Renal pelvis (tissue), 4 donors: ENCODE measurements around the gene SLC9A9. TPM values are rescaled to one million over a fixed set of nuclear protein-coding genes. Genes with fewer than 3 reads are reported as not detected.

Source experiments
- DNase-seq: peaks from one replicate; pipeline ENCODE4 v3.0.0-alpha.2; 2013
- polyA plus RNA-seq, 3 donors: library from polyadenylated mRNA; unstranded; fragments of 120-200 nt; gene quantifications; one replicate each; pipeline ENCODE4 v1.2.1, GENCODE V29; 2013; ENCODE audit not compliant: insufficient read length in 3 of 3

Gene SLC9A9
- polyA plus RNA-seq, 3 donors = 4.2 to 5.3 (median 4.9) TPM

- DNase-seq = no peak
These were observed 1.7 kb upstream of the SLC9A9 start for GRCh38 chr3:143849854-143850549.

GRCh38 chr3:143848704-143849103 is 436 bp upstream of the SLC9A9 start:
- no peak for DNase-seq

DNA sequence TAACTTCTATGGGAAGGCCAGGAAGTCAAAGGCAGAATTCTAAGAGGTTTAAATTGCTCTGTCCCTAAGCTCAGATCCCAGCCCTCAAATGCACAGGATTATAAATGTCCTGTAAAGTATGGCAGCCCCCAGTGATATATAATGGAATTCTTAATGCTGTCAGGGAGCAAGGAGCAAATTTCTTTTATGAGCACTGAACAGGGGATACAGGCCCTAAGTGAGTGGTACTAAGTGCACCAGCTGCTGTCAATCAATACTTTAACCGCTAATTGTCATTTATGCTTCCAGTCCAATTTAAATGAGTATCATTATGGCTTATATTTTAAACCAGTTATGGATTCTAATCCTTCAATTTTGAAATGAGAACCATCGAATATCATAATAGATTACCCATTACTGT is 4.7 kb downstream of the SLC9A9 start:
- no peak for DNase-seq

DNA sequence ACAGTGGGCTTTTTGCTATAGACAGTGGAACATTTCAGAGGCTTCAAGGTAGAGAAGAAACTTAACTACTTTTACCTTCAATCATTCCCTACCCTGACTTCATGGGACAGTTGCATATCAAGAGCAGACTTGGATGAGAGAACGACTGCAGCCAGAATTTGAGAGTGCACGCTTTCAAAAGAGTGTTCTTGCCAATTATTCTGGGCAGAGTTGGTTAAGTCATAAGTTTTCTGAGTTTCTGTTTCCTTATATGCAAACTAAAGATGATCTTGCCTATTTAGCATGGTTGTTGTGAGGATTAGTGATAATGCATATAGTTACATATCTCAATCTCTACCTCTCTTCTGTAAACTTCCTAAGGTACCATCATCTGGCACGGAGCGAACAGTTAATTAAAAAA is 7.6 kb downstream of the SLC9A9 start:
- DNase-seq = no peak

- no peak for DNase-seq
These were observed 8.3 kb downstream of the SLC9A9 start for GRCh38 chr3:143839980-143840379.

DNA sequence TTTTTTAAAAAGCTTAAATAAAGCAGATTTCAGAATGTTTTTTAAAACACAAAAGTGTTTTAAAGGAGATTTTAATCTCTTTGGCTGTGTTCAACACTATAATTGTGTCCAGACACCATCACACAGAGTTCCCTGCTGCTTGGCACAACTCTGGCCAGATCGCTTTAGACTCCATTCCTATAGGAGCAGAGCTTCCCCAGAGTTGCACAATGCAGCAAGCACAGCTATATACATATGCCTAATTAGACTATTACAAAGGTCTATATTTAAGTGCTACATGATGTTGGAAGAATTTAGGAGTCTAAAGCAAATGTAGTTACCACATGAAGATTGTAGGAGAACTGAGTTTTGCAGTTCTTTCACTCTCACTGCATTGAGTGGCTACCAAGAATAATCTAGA is 11.2 kb downstream of the SLC9A9 start:
- DNase-seq = no peak

- no peak for DNase-seq
These were observed 13.0 kb downstream of the SLC9A9 start for GRCh38 chr3:143835312-143835711.

- no peak for DNase-seq
These were observed 15.8 kb downstream of the SLC9A9 start for GRCh38 chr3:143832433-143832832.

DNA sequence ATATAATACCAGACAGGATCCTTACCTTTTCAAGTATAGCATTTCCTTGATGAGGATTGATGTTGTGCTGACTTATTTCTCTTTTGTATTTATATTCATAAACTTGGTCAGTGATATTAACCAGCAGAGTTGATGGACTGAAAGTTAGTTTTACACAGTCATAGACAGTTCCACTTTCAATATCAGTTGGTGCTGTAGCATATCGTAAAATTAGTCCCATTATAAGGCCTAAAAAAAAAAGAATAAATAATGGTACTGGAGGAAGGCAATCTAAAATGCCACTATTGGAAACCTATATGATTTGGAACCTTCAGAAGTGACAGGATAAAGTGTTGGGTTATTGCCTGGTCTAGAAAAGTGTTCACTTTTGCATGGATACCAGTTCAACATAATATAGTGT is 16.3 kb downstream of the SLC9A9 start:
- no peak for DNase-seq

- DNase-seq = no peak
These were observed 17.1 kb downstream of the SLC9A9 start for GRCh38 chr3:143831208-143831607.

GRCh38 chr3:143830786-143831185 is 17.5 kb downstream of the SLC9A9 start:
- no peak for DNase-seq

DNA sequence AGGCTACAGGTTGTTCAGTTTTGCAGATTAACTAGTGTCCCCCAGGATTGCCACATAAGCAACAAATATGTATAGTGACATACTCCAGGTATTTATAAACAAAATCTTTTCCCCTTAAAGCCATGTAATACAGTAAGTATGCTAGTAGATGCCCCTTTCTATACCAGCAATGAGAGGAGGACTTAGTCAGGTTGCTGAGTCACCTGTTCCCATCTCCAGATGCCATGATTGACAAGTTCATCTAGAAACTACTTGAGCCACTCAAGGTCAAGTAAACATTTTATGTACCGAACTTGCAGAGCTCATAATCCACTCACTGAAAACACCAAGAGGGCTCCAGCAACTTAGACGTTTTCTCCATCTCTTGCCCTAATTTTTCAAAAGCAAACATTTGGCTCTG is 18.2 kb downstream of the SLC9A9 start:
- DNase-seq = no peak

DNA sequence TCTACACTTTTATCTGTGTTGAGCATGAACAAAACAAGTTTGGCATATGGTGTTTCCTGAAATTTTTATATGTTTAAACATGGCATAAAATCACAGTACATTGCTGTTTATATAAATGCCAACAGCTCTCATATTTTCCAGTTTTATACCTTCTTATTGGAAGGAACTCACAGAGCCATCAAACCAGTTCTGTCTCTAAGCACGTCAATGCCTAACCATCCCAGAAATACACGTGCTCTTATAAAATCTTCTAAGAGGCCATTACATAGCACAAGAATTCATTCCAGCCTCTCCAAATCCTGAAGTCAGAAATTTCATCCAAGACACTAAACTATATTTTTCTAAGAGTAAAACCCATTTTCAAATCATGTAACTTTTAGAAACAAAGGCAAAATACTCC is 20.8 kb downstream of the SLC9A9 start:
- no peak for DNase-seq

- DNase-seq = no peak
These were observed 22.0 kb downstream of the SLC9A9 start for GRCh38 chr3:143826296-143826695.

DNA sequence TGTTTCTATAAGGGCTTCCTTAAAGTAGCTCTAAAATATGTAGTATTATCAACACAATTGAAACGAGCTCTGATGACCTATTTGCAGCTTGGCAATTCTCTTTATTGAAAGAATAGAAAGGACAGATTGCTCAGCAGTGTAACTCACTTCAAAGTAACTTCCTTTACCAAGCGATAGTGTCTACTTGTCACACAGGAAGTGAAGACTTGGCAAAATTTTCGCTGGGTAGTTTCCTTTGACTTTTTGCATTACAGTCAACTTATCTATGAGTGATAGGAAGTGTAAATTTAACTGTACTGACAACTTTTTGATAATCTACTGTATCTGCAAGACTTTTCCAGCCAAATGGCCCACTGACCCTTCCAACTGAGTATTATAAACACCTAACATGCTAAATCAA is 22.8 kb downstream of the SLC9A9 start:
- DNase-seq = no peak

GRCh38 chr3:143824735-143825385 is 23.4 kb downstream of the SLC9A9 start:
- no peak for DNase-seq

DNA sequence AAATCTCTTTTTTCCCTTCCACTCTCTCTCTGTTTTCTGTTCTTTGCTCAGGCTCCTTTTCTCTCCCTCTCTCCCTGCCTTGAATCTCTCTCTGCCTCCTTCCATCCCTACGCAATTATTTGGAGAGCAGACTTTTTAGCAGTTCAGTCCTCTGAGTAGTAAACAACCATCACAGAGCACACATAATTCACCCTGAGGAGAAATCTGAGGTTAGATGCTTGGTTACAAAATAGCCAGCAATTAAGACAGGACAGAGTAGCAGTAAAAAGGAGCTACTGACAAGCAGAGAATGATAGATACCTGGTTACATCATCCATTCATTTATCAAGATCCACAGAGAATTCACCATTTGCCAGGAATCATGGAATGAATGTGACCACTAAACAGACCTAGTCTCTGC is 25.5 kb downstream of the SLC9A9 start:
- no peak for DNase-seq

- no peak for DNase-seq
These were observed 25.9 kb downstream of the SLC9A9 start for GRCh38 chr3:143822374-143822773.

- DNase-seq = no peak
These were observed 26.4 kb downstream of the SLC9A9 start for GRCh38 chr3:143821862-143822261.

- DNase-seq = no peak
These were observed 27.6 kb downstream of the SLC9A9 start for GRCh38 chr3:143820466-143821221.

DNA sequence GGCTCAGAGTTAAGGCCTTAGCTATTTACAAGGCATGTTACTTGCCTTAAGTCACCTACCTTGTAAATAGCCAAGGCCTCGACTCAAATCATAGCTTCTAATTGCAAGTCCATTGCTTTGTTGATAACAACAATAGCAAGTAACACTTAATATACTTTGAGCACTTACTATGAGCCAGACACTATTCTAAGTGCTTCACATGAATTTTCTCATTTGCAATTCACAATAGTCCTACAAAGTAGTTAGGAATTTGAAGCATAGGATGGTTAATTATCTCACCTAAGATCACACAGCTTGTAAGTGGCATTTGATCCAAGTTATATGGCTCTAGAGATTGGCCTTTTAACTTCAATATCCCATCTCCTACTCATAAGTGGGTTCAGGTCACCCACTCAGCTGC is 28.4 kb downstream of the SLC9A9 start:
- no peak for DNase-seq

GRCh38 chr3:143814443-143814889 is 33.8 kb downstream of the SLC9A9 start:
- DNase-seq = no peak

DNA sequence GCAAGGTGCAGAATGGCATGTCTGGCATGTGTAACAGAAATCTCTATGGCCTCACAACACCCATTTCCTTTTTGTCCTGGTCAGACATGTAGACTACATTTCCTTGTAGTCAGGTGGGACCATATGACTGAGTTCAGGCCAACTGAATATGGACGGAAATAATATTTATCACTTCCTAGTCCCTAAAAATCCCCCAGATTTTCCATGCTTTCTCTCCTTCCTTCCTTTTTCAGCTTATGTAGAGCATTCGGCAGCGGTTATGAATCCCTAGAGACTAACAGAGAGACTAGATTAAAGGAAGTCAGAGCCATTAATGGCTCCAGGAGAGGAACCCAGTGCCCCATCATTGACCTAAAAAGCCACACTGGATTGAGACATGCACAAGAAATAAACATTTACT is 35.8 kb downstream of the SLC9A9 start:
- DNase-seq = no peak
